GM19452 (cell line): Measurements from ENCODE around the gene DPYSL4.

Source experiments
- ATAC-seq: cut with Tn5 transposase; IDR thresholded peaks from one replicate; pipeline ENCODE4 v1.9.1; 2021; ENCODE audit not compliant: unreplicated experiment

DPYSL4 gene

GRCh38 chr10:132225073-132225848, 38.5 kb downstream of the DPYSL4 start:
- no peak for ATAC-seq

GRCh38 chr10:132225849-132226205, 39.1 kb downstream of the DPYSL4 start:
- no peak for ATAC-seq

- ATAC-seq, result no peak
Observed at GRCh38 chr10:132226586-132227405, 40.0 kb downstream of the DPYSL4 start.

GRCh38 chr10:132227851-132228390, 41.2 kb downstream of the DPYSL4 start:
- no peak for ATAC-seq

- ATAC-seq, result no peak
Observed at GRCh38 chr10:132228616-132229015, 41.9 kb downstream of the DPYSL4 start.

GRCh38 chr10:132229096-132229495, 42.3 kb downstream of the DPYSL4 start:
- no peak for ATAC-seq

- ATAC-seq, result peak; percentile 64
Observed at GRCh38 chr10:132229834-132230556, 43.2 kb downstream of the DPYSL4 start.

GRCh38 chr10:132230557-132231210, 43.9 kb downstream of the DPYSL4 start:
- no peak for ATAC-seq

- ATAC-seq, result no peak
Observed at GRCh38 chr10:132231656-132232022, 44.9 kb downstream of the DPYSL4 start.

GRCh38 chr10:132232023-132232951, 45.5 kb downstream of the DPYSL4 start:
- no peak for ATAC-seq

- ATAC-seq, result no peak
Observed at GRCh38 chr10:132232981-132233380, 46.2 kb downstream of the DPYSL4 start.

- ATAC-seq, result no peak
Observed at GRCh38 chr10:132233501-132234085, 46.8 kb downstream of the DPYSL4 start.

GRCh38 chr10:132234860-132235259, 48.1 kb downstream of the DPYSL4 start:
- no peak for ATAC-seq

- ATAC-seq, result no peak
Observed at GRCh38 chr10:132236161-132236560, 49.4 kb downstream of the DPYSL4 start.

GRCh38 chr10:132236881-132237280, 50.1 kb downstream of the DPYSL4 start:
- ATAC-seq, result no peak

- ATAC-seq, result no peak
Observed at GRCh38 chr10:132237396-132237795, 50.6 kb downstream of the DPYSL4 start.

GRCh38 chr10:132237871-132238270, 51.1 kb downstream of the DPYSL4 start:
- ATAC-seq, result no peak

GRCh38 chr10:132238371-132239125, 51.8 kb downstream of the DPYSL4 start:
- no peak for ATAC-seq
